Spleen (tissue), 7 donors: ENCODE results near the gene SLC25A41.

Experiments used
- POLR2AphosphoS5 ChIP-seq, 3 donors: sonication (generic); formaldehyde crosslinking; IDR thresholded peaks; one replicate each; pipeline ENCODE4 v1.5.1; 2017; ENCODE audit warnings: antibody characterized with exemption in 3 of 3
- TF ChIP-seq, protein P1 (sequence below), 11 experiments: fragments of 200-600 bp in 7 of 11; fragments of 450-650 bp in 4 of 11; sonication (generic) in 4 of 11; IDR thresholded peaks in 8 of 11; conservative IDR thresholded peaks in 3 of 11; 1 replicate in 7 of 11; 2 replicates in 4 of 11; pipeline versions ENCODE4 v1.4.0 to v1.8.0; 2016 to 2021; ENCODE audit warnings: antibody characterized with exemption in 11 of 11, inconsistent platforms in 4 of 11, mild to moderate bottlenecking in 1 of 11
- donor health status: DM: no; HTN: no; CAD: no; lungs with moderate emphysema.
- donor health status: DM: no; HTN: no; CAD: no.
- donor health status: DM: no; HTN: no; CAD: no.

DNA sequence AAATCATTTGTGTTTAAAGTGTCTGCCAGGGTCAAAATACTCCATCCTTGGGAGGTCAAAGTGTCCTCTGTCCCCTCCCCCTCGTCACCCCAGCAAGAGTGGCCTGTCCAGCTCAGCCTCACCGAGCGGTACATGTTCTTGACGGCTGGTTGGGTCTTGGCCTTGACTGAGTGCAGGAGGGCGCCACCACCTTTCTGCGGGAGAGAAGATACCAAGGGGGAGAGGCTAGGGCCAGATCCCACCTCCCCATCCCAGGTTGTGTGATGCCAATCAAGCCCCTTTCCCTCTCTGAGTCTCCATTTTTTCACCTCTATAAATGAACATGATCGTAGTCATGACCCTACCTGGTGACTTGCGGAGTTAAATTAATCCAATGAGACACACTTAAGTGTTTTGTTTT is 36.6 kb upstream of the SLC25A41 start:
- TF ChIP-seq, protein P1, sequence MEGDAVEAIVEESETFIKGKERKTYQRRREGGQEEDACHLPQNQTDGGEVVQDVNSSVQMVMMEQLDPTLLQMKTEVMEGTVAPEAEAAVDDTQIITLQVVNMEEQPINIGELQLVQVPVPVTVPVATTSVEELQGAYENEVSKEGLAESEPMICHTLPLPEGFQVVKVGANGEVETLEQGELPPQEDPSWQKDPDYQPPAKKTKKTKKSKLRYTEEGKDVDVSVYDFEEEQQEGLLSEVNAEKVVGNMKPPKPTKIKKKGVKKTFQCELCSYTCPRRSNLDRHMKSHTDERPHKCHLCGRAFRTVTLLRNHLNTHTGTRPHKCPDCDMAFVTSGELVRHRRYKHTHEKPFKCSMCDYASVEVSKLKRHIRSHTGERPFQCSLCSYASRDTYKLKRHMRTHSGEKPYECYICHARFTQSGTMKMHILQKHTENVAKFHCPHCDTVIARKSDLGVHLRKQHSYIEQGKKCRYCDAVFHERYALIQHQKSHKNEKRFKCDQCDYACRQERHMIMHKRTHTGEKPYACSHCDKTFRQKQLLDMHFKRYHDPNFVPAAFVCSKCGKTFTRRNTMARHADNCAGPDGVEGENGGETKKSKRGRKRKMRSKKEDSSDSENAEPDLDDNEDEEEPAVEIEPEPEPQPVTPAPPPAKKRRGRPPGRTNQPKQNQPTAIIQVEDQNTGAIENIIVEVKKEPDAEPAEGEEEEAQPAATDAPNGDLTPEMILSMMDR (IDR thresholded peaks at IDR 0.05 in 8 of 11, conservative IDR thresholded peaks at IDR 0.05 in 3 of 11): no peak
- TF ChIP-seq POLR2AphosphoS5 (IDR thresholded peaks at IDR 0.05): no peak
